HEK293 (cell line): ENCODE data around the gene ACBD3.

Source experiments
- CTCF ChIA-PET: fragments of 350-600 bp; formaldehyde crosslinking; extraction: SDS; loops from one replicate; lab custom pipeline; 2021; ENCODE audit warnings: antibody characterized with exemption; lab: Yijun Ruan, JAX
- POLR2A ChIA-PET: fragments of 300-600 bp; formaldehyde crosslinking; extraction: SDS; loops from one replicate; lab custom pipeline; 2020; ENCODE audit warnings: antibody characterized with exemption, inconsistent platforms; lab: Yijun Ruan, JAX
- H3K27ac ChIP-seq: fragments of 200-500 bp; sonication (Bioruptor generic); 2 replicates; pipeline ENCODE4 v1.5.1; 2014; ENCODE audit warnings: low read depth, low read length, control low read depth, inconsistent platforms; ENCODE audit errors: extremely low read depth
- H3K36me3 ChIP-seq, 2 experiments: fragments of 200-500 bp in 1 of 2; sonication (Bioruptor generic) in 1 of 2; 1 replicate in 1 of 2; 2 replicates in 1 of 2; pipeline ENCODE4 v1.5.1; 2014 to 2017; ENCODE audit warnings: inconsistent platforms in 2 of 2, low read length in 2 of 2; ENCODE audit not compliant: control insufficient read depth in 2 of 2, insufficient read depth in 1 of 2
- H3K4me1 ChIP-seq: fragments of 200-500 bp; sonication (Bioruptor generic); 2 replicates; pipeline ENCODE4 v1.5.1; 2014; ENCODE audit warnings: mild to moderate bottlenecking, low read length, inconsistent platforms; ENCODE audit not compliant: control insufficient read depth, insufficient read depth
- H3K4me3 ChIP-seq: 2 replicates; pipeline ENCODE4 v1.5.1; 2011; ENCODE audit warnings: low read depth, mild to moderate bottlenecking, control low read depth, low read length, moderate library complexity
- H3K9me3 ChIP-seq: fragments of 200-500 bp; sonication (Bioruptor generic); 2 replicates; pipeline ENCODE4 v1.5.1; 2014; ENCODE audit warnings: low read depth, low read length, inconsistent platforms; ENCODE audit not compliant: control insufficient read depth, insufficient read depth
- CTCF ChIP-seq: fragments of 450-650 bp; formaldehyde crosslinking; IDR thresholded peaks from 2 replicates; pipeline ENCODE4 v1.5.1; 2016; ENCODE audit warnings: missing biosample characterization, missing genetic modification characterization
- FEZF1 ChIP-seq: fragments of 450-650 bp; formaldehyde crosslinking; IDR thresholded peaks from 2 replicates; pipeline ENCODE4 v1.5.1; 2016; ENCODE audit warnings: missing biosample characterization, missing genetic modification characterization
- GLIS1 ChIP-seq: fragments of 450-650 bp; formaldehyde crosslinking; IDR thresholded peaks from 2 replicates; pipeline ENCODE4 v1.5.1; 2016; ENCODE audit warnings: missing biosample characterization, missing genetic modification characterization
- HOXC10 ChIP-seq: sonication (generic); formaldehyde crosslinking; IDR thresholded peaks from 2 replicates; pipeline ENCODE4 v1.8.1; 2023; ENCODE audit warnings: mild to moderate bottlenecking, missing genetic modification reagents
- INSM2 ChIP-seq: fragments of 450-650 bp; formaldehyde crosslinking; IDR thresholded peaks from 2 replicates; pipeline ENCODE4 v1.5.1; 2016; ENCODE audit warnings: missing biosample characterization, missing genetic modification characterization
- KLF1 ChIP-seq: fragments of 450-650 bp; formaldehyde crosslinking; IDR thresholded peaks from 2 replicates; pipeline ENCODE4 v1.5.1; 2016; ENCODE audit warnings: missing biosample characterization, missing genetic modification characterization
- KLF7 ChIP-seq: fragments of 450-650 bp; formaldehyde crosslinking; IDR thresholded peaks from 2 replicates; pipeline ENCODE4 v1.5.1; 2016; ENCODE audit warnings: missing biosample characterization, missing genetic modification characterization, borderline replicate concordance
- MEIS1 ChIP-seq: sonication (generic); formaldehyde crosslinking; IDR thresholded peaks from 2 replicates; pipeline ENCODE4 v1.8.1; 2022; ENCODE audit warnings: missing genetic modification reagents, mild to moderate bottlenecking, borderline replicate concordance
- SP3 ChIP-seq: fragments of 450-650 bp; formaldehyde crosslinking; IDR thresholded peaks from 2 replicates; pipeline ENCODE4 v1.5.1; 2016; ENCODE audit warnings: missing biosample characterization, missing genetic modification characterization
- ZNF146 ChIP-seq: fragments of 450-650 bp; formaldehyde crosslinking; IDR thresholded peaks from 2 replicates; pipeline ENCODE4 v1.5.1; 2016; ENCODE audit warnings: missing biosample characterization, missing genetic modification characterization
- ZNF16 ChIP-seq: fragments of 450-650 bp; formaldehyde crosslinking; IDR thresholded peaks from 2 replicates; pipeline ENCODE4 v1.5.1; 2016; ENCODE audit warnings: low read depth, missing biosample characterization, missing genetic modification characterization
- ZNF202 ChIP-seq: fragments of 450-650 bp; formaldehyde crosslinking; IDR thresholded peaks from 2 replicates; pipeline ENCODE4 v1.5.1; 2016; ENCODE audit warnings: missing biosample characterization, missing genetic modification characterization, borderline replicate concordance
- ZNF214 ChIP-seq: fragments of 450-650 bp; formaldehyde crosslinking; IDR thresholded peaks from 2 replicates; pipeline ENCODE4 v1.5.1; 2017; ENCODE audit warnings: missing biosample characterization, mild to moderate bottlenecking, missing genetic modification characterization, borderline replicate concordance
- ZNF280D ChIP-seq: fragments of 450-650 bp; formaldehyde crosslinking; IDR thresholded peaks from 2 replicates; pipeline ENCODE4 v1.5.1; 2016; ENCODE audit warnings: missing biosample characterization, missing genetic modification characterization
- ZNF335 ChIP-seq: fragments of 450-650 bp; formaldehyde crosslinking; conservative IDR thresholded peaks from 2 replicates; pipeline ENCODE4 v1.5.1; 2016; ENCODE audit warnings: missing biosample characterization, missing genetic modification characterization
- ZNF362 ChIP-seq: fragments of 450-650 bp; formaldehyde crosslinking; IDR thresholded peaks from 2 replicates; pipeline ENCODE4 v1.5.1; 2016; ENCODE audit warnings: missing biosample characterization, missing genetic modification characterization
- ZNF449 ChIP-seq: fragments of 450-650 bp; formaldehyde crosslinking; IDR thresholded peaks from 2 replicates; pipeline ENCODE4 v1.5.1; 2017; ENCODE audit warnings: missing biosample characterization, mild to moderate bottlenecking, missing genetic modification characterization, moderate library complexity
- ZNF513 ChIP-seq: fragments of 450-650 bp; IDR thresholded peaks from 2 replicates; pipeline ENCODE4 v1.5.1; 2018; ENCODE audit warnings: missing biosample characterization, missing genetic modification characterization
- ZNF555 ChIP-seq: fragments of 450-650 bp; formaldehyde crosslinking; conservative IDR thresholded peaks from 2 replicates; pipeline ENCODE4 v1.5.1; 2017; ENCODE audit warnings: missing biosample characterization, mild to moderate bottlenecking, missing genetic modification characterization, inconsistent platforms
- ZNF600 ChIP-seq: fragments of 450-650 bp; formaldehyde crosslinking; IDR thresholded peaks from 2 replicates; pipeline ENCODE4 v1.5.1; 2016; ENCODE audit warnings: missing biosample characterization, missing genetic modification characterization
- ZNF629 ChIP-seq: fragments of 450-650 bp; formaldehyde crosslinking; IDR thresholded peaks from 2 replicates; pipeline ENCODE4 v1.5.1; 2017; ENCODE audit warnings: missing biosample characterization, missing genetic modification characterization
- ZNF645 ChIP-seq: fragments of 450-650 bp; formaldehyde crosslinking; IDR thresholded peaks from 2 replicates; pipeline ENCODE4; 2016; ENCODE audit warnings: missing biosample characterization, missing genetic modification characterization
- ZNF701 ChIP-seq: fragments of 450-650 bp; formaldehyde crosslinking; IDR thresholded peaks from 2 replicates; pipeline ENCODE4 v1.5.1; 2016; ENCODE audit warnings: missing biosample characterization, missing genetic modification characterization
- ZSCAN30 ChIP-seq: fragments of 450-650 bp; IDR thresholded peaks from 2 replicates; pipeline ENCODE4 v1.5.1; 2018; ENCODE audit warnings: missing biosample characterization, mild to moderate bottlenecking, missing genetic modification characterization, moderate library complexity
- ZXDB ChIP-seq: fragments of 450-650 bp; formaldehyde crosslinking; IDR thresholded peaks from 2 replicates; pipeline ENCODE4 v1.5.1; 2016; ENCODE audit warnings: missing biosample characterization, missing genetic modification characterization

The ACBD3 gene

GRCh38 chr1:226181996-226182714, 4.4 kb downstream of the ACBD3 start:
- no peak overlapping the region for H3K27ac ChIP-seq
- ChIA-PET CTCF (interaction anchor here (0.6 to 5.6 kb wide), 25 partner anchors 9 to 244 kb away, joined by 3 to 78 read pairs (median 4); partner anchors contain the start of gene LIN9), POLR2A (interaction anchor here (0.6 to 1.3 kb wide), 4 partner anchors 90 to 578 kb away, joined by 3 to 4 read pairs (median 4); partner anchors contain the start of gene H3-3A)
- H3K4me1 ChIP-seq = peaks cover 13% of the 10 kb centered on the region
- no peaks in the 10 kb centered on the region for H3K9me3 ChIP-seq
- no peak overlapping the region for H3K4me3 ChIP-seq
- H3K36me3 ChIP-seq = peaks cover 20 to 33% of the 10 kb centered on the region in 2 experiments; a peak in 2 of 3 replicates
- no peak for TF ChIP-seq MEIS1 (CRISPR knock-in tag)
- peak; percentile 85 for TF ChIP-seq CTCF (tag by site-specific recombination)
- TF ChIP-seq ZNF645 (tag by site-specific recombination) = no peak
- TF ChIP-seq FEZF1 (tag by site-specific recombination) = no peak
- 0 out of 2 replicates have a peak, but pooled peaks have one; percentile 42 for TF ChIP-seq KLF1 (tag by site-specific recombination)
- TF ChIP-seq ZNF513 (tag by site-specific recombination) = no peak
- no peak for TF ChIP-seq HOXC10
- no peak for TF ChIP-seq ZNF214
- TF ChIP-seq ZNF701 (tag by site-specific recombination) = no peak
- no peak for TF ChIP-seq ZNF146
- TF ChIP-seq GLIS1 (tag by site-specific recombination) = peak; percentile 58
- TF ChIP-seq INSM2 (tag by site-specific recombination) = 0 out of 2 replicates have a peak, but pooled peaks have one; percentile 19
- TF ChIP-seq ZNF362 = peak; percentile 97
- TF ChIP-seq ZSCAN30 (tag by site-specific recombination) = peak; percentile 50; the same call in 1 of the 2 replicates
- peak; percentile 61 for TF ChIP-seq ZXDB (tag by site-specific recombination)
- TF ChIP-seq ZNF16 (tag by site-specific recombination) = no peak
- TF ChIP-seq ZNF335 (tag by site-specific recombination) = peak; percentile 79
- 0 out of 2 replicates have a peak, but pooled peaks have one; percentile 21 for TF ChIP-seq ZNF449 (tag by site-specific recombination)
- TF ChIP-seq ZNF600 (tag by site-specific recombination) = peak; percentile 76
- TF ChIP-seq ZNF555 (tag by site-specific recombination) = no peak
- TF ChIP-seq SP3 (tag by site-specific recombination) = peak; percentile 36; the same call in 1 of the 2 replicates
- TF ChIP-seq ZNF202 (tag by site-specific recombination) = no peak
- 0 out of 2 replicates have a peak, but pooled peaks have one; percentile 33 for TF ChIP-seq ZNF629 (tag by site-specific recombination)
- peak; percentile 11; the same call in 1 of the 2 replicates for TF ChIP-seq ZNF280D (tag by site-specific recombination)
- TF ChIP-seq KLF7 (tag by site-specific recombination) = no peak; the same call in 1 of the 2 replicates
